Skeletal muscle cell (primary cell): Measurements from ENCODE around the gene CLECL1.
"Not testable (repeated sequence)": the region's sequence is repeated elsewhere in the genome, so short reads cannot be mapped to it uniquely, and the experiment has no call there.

Experiments used
- DNase-seq: peaks from one replicate; pipeline ENCODE4 v3.0.0-alpha.2; 2010; ENCODE audit warnings: low read depth
- H3K4me3 ChIP-seq: 2 replicates; pipeline ENCODE4 v1.5.1; 2011; ENCODE audit warnings: low read depth, mild to moderate bottlenecking, control low read depth, low read length, moderate library complexity

The CLECL1 gene

DNA sequence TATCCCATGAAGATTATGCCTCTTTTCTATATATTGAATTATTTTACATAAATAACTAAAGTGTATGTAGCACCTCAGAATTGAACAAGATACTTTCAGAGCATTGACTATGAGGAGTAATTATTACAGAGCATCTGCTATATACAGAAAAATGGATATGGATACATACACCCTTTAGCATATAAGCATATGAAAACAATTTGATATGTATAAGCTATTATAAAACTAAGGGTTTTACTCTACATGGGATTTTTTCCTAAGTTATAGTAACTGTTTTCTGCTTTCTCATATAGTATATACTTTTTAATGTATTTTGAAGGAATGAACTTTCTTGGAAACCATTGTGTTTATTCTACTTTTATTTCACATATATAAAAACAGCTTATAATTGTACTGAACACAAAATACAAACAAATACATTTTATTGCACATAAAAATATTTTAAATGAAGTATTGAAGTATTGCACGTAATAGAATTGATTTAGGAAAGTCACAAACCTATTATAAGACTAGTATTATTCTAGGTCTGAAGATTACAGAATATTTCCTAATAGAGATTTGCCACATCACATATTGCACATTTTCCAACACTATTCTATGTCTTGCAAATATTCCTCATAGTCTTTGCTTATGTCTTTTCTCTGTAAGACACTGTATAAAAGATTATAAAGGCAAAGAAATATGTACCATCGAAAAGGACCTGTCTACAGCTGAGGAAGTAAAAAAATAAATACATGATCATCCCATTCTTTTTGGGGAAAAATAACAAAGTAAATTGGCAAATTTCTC lies 19.4 kb upstream of the CLECL1 start:
- DNase-seq: no peak
- no peak overlapping the region for H3K4me3 ChIP-seq

DNA sequence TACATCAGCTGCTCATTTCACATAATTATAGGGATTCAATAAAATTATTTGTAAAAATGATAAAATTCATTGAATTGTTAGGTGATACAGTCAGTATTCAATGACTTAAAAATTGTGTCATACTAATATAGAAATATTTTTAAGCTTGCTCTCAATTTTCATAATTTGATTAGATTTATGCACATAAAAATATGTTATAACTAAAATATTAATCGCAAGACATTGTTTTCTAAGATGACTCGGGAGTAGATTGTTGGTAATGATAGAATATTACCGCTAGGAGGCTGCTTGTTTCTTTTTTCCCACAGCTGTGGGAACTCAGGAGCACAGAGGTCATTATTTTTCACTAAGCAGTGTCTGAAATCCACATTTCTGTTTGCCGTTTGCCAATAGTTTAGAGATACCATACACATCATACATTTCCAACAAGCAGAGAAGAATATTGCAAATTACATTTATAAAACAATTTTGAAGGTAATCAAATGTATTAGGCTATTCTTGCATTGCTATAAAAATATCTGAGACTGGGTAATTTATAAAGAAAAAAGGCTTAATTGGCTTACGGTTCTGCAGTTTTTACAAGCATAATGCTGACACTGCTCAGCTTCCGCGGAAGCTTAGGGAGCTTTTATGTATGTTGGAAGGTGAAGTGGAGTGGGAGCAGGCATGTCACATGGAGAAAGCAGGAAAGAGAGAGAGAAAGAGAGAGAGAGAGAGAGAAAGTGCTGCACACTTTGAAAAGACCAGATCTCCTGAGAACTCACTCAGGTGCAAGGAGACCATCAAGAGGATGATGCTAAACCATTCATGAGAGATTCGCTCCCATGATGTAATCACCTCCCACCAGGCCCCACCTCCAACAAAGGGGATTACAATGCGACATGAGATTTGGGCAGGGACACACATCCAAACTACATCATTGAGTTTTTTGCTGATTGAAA lies 18.6 kb upstream of the CLECL1 start:
- no peak overlapping the region for H3K4me3 ChIP-seq
- DNase-seq: no peak

DNA sequence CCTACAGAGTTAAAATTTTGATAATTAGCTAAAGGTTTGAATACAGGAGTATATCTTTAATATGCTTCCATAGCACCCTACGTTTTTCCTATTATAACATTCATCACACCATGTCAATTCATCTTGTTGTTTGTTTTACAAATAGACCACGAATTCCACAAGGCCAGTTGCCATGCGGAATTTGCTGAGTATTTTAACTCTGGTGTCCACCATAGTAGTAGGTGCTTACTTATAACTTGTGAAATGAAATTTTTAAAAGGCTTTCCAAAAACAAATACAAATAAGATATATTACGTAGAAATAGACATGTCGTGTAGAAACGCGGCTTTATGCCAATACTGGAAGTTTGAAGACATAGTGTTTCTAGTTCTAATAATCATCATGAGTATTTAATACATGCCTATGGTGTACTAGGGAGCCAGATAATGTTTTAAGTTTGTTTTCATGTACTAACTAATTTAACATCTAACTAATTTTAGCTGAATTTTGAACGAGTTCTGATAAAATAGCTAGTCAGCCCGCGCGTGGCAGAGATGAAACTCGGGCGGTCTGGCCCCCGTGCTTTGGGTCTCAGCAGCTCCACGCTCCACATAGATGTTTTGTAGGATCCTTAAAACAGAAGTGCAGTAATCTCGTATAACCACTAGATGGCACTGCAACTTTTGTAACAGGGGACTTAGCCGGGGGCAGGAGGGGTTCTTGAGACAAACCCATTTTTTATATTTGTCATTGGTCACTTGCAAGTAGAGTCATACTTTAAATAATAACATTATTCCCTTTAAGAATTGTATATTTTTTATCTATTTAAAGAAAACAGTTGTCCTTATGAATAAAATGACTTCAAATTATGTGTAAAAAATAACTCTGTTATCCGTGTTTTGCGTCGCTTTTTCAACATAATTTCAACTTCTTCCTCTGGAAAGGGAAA lies 17.6 kb upstream of the CLECL1 start:
- DNase-seq: peak; percentile 12
- H3K4me3 ChIP-seq: no peak overlapping the region

DNA sequence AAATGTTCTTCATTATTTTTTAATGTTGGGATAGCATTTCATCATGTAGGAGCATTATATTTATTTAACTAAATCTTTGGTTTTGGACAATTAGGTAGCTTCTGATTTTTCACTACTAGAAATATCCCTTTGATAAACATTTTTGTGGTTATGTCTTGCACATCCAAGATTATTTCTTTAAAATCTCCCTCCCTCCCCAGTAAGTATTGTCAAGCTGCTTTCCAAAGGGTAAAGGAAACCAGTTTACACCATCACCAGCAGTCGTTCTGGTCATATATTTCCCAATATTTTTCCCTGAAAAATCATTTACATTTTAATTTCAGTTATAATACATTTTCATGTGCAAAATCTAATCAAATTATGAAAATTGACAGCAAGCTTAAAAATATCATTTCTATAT lies 16.7 kb upstream of the CLECL1 start:
- DNase-seq: no peak
- H3K4me3 ChIP-seq: no peak overlapping the region

DNA sequence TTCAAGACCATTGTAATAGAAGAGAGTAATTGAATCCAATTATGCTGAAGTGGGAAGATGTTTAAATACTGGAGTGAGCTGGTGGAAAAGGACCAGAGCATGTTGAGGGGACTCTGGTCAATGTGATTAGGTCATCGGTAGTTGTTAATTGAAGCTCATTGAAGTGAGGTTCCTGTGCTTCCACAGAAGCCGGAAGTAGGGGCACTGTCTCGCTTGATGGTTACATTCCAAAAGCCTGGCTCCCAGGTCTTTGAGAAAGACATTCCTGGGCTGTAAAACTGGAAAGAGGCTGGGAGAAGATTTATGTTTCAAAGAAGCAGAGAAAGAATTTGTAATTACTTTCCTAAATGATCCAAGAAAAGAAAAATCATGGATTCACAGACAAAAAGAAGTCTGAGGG lies 12.3 kb upstream of the CLECL1 start:
- no peak overlapping the region for H3K4me3 ChIP-seq
- no peak for DNase-seq

DNA sequence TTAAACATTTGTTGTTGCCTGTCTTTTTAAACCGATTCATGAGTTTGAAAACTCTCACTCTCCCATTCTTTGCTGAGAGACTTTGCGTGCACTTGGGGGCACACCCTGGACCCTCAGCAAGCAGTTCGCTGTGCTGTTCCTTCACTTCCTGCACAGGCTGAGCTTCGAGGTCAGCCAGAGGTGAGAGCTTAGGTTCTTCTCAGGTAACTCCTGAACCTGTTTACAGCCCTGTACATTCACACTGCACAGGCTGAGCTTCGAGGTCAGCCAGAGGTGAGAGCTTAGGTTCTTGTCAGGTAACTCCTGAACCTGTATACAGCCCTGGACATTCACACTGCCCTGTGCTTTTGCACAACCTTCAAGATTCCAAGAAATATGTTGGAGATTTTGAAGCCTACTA lies 9.8 kb upstream of the CLECL1 start:
- DNase-seq: no peak
- H3K4me3 ChIP-seq: no peak overlapping the region

DNA sequence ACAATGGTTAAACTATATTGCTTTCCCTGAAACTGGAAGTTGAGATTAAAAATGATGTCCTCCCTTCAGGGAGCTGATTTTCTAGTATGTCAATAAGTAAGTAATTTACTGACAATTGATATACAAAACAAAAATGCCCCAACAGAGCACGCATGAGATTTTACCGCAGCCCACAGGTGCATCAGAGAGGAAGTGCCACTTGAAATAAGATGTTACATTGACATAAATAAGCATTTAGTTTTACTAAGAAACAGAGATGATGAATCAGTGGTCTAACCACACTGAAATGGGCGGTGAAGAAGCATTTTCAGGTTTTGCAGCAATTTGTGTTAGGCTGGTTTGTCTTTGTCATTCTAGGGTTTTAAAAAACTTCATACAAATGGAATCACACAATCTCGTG lies 8.8 kb upstream of the CLECL1 start:
- no peak for DNase-seq
- no peak overlapping the region for H3K4me3 ChIP-seq

DNA sequence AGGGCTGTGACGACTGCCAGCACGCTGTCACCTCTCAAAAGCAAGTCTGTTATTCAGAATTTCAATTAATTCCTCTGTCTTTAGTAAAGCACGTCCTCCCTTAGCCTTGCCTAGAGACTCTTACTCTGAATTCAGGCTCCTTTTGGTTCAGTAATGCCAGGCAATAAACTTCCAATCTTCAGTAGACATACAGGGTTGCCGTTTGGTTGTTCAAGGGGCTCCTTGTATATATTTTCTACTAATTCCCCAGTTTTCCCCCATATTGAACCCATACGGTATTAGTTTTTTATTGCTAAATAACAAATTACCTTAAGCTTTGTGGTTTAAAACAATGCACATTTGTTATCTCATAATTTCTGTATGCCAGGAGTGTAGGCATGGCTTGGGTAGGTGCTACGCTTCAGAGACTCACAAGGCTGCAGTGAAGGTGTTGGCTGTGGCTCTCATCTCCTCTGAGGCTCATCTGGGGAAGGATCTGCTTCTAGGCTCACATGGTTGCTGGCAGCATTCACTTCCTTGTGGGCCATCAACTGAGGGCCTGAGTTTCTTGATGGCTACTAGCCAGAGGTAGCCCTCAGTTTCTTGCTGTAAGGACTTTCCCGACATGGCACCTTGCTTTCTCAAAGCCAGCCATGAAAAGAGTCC lies 7.3 kb upstream of the CLECL1 start:
- DNase-seq: no peak
- peak overlapping the region; percentile 15 for H3K4me3 ChIP-seq

DNA sequence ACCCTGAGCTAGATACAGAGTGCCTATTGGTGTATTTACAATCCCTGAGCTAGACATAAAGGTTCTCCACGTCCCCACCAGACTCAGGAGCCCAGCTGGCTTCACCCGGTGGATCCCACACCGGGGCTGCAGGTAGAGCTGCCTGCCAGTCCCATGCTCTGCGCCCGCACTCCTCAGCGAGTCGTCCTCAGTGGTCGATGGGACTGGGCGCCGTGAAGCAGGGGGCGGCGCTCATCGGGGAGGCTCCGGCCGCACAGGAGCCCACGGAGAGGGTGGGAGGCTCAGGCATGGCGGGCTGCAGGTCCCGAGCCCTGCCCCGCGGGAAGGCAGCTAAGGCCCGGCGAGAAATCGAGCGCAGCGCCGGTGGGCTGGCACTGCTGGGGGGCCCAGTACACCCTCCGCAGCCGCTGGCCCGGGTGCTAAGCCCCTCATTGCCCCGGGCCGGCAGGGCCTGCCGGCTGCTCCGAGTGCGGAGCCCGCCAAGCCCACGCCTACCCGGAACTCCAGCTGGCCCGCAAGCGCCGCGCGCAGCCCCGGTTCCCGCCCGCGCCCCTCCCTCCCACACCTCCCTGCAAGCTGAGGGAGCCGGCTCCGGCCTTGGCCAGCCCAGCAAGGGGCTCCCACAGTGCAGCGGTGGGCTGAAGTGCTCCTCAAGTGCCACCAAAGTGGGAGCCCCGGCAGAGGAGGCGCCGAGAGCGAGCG lies 6.7 kb upstream of the CLECL1 start:
- peak overlapping the region; percentile 15 for H3K4me3 ChIP-seq
- DNase-seq: not testable (repeated sequence)

DNA sequence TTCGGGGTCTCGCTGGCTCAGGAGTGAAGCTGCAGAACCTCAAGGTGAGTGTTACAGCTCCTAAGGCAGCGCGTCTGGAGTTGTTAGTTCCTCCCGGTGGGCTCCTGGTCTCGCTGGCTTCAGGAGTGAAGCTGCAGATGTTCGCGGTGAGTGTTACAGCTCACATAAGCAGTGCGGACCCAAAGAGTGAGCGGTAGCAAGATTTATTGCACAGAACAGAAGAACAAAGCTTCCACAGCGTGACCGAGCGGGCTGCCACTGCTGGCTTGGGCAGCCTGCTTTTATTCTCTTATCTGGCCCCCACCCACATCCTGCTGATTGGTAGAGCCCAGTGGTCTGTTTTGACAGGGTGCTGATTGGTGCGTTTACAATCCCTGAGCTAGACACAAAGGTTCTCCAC lies 6.0 kb upstream of the CLECL1 start:
- not testable (repeated sequence) for H3K4me3 ChIP-seq, DNase-seq

DNA sequence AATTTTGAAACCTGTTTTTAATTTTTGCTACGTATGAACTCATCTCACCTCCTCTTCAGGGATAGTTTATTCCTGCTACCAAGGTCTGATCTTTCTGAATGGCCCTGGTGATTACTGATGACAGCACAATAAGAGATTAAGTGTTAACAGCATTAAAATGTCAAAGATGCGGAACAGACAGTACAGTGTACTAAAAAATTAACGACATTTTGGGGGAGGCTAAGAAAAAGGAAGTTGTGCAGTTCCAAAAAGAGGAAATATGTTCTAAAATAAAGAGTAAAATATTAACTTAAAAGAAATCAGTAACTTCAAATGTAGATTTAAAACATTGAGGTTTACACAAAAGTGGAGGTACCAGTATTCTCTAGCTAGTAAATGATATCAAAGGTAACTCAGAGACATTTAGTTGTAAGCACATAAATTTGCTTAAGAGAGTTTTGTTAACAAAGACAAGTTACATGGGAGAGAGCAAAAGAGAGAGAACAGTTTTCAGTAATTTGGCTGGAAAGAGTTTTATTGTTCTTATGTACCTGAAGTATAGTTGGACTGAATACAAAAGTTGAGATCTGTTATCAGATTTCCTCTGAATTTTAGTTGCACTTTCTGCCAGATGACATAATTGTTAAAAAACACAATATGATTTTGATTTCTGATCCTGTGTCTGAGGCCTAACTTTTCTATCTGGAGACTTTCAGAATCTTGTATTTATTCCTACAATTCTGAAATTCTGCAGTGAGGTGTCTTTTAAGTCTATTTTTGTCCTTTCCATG lies 4.2 kb upstream of the CLECL1 start:
- no peak for DNase-seq
- no peak overlapping the region for H3K4me3 ChIP-seq

DNA sequence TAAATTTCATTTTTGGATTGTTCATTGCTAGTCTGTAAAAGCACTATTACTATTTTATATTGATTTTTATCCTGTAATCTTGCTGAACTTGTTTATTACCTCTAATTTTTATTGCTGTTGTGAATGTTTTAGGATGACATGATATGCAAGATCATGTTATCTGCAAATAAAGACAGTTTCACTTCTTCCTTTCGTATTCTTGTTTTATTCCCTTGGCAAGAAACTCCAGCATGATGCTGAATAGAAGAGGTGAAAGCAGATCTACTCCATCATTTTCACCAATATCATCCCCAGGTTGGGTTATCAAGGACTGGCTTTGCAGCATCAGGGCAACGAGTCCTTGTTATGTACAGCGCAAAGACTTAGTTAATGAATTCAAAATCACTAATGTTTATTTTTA lies 2.7 kb upstream of the CLECL1 start:
- DNase-seq: no peak
- H3K4me3 ChIP-seq: no peak overlapping the region

DNA sequence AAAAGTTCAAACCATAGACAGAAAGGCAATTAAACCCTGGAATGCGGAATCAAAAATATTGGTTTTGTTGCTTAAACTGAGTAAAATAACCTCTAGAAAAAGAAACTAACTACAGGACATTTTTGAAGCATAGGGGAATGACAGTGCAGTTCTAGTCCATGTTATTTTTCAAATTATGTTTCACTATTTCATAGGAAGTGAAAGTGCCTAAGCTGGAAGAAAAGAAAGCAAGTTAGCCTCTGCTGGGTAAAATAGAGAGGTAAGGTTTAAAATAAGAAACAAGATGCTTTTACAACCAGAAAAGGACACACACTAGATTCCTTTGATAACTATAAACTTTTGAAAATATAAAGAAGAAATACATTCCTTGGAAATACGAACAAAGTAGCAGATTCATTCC lies 1.1 kb downstream of the CLECL1 start:
- no peak for DNase-seq
- no peak overlapping the region for H3K4me3 ChIP-seq

DNA sequence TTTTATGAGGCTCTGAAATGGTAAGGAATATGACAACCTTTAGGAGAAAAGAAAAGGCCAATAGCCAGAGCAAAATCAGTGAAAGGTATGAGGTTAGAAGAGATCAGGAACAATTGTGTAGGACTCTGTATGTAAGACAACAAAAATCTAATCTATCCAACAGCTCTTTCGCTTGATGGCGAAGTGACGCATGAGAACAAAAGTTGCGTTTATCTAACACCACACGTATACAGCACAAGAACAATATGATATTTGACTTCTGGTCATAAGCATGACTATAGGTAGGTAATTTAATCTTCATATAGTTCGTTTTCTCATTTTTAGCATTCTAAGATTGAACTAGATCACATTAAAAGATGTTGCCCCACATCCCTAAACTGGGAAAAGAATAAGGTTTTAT lies 1.5 kb downstream of the CLECL1 start:
- H3K4me3 ChIP-seq: no peak overlapping the region
- DNase-seq: no peak

DNA sequence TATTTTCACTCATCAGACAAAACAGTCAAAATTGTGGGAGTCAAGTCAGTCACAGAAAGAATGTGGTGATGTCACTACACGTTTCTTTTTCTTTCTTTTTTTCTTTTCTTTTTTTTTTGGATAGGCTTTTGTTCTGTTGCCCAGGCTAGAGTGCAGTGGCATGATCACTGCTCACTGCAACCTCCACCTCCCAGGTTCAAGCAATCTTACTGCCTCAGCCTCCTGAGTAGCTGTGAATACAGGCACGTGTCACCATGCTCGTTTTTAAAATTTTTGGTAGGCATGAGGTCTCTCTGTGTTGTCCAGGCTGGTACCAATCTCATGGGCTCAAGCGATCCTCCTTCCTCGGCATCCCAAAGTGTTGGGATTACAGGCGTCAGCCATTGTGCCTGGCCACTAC lies 2.3 kb downstream of the CLECL1 start:
- no peak overlapping the region for H3K4me3 ChIP-seq
- no peak for DNase-seq

DNA sequence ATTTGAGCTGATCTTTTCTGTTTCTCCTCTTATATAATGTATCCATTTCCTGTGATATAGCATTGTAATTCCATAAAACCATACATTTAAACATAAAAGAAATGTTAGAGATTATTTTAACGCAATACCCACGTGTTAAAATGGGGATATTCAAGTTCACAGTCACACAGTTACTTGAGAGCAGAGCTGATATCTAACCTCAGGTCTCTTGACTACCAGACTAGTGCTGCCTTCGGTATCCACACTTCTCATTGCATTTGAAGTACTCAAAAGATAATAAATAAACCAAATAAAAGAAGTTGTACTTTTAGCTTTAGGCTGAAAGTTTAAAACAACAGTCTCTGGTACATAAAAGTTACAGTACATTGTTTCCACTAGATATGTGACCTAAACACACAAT lies 2.9 kb downstream of the CLECL1 start:
- H3K4me3 ChIP-seq: no peak overlapping the region
- DNase-seq: no peak

DNA sequence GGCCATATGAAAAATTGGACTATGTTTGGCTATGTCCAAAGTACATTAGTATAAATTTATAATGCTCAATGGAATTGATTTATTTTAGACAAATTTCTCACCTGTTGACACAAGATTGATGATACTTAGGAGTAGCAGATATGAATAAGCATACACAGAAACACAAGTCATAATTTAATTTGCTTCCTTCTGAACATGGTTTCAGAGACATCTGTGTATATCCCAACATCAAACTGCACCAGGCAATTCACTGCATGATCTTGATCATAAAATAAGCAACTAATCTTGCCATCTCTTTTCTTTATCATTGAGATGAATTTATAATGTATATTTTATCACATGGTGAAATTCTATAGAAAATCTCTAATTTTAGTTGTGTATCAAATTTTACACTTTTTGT lies 3.8 kb downstream of the CLECL1 start:
- H3K4me3 ChIP-seq: no peak overlapping the region
- DNase-seq: no peak

DNA sequence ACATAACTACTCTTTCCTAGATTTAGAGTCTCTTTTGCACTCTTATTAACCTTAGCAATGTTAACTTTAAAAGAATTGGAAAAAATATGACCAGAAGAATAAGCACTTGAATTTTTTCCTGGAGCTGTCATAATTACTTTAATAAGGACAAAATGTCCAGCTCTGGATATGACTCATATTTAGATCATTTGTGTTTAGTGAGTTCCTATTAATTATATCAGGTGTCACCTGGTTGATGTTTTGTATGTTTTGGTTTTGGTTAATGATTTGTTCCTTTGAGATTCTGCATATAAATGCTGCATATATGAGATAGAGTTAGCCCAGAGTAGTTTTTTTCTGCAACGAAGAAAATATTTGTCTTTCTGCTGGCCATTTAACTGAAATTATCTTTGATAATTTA lies 5.1 kb downstream of the CLECL1 start:
- no peak overlapping the region for H3K4me3 ChIP-seq
- DNase-seq: no peak
